OCI-LY7 (cell line): Measurements from ENCODE around the gene SPATA31D3. TPM values are rescaled to one million over a fixed set of nuclear protein-coding genes. Genes with fewer than 3 reads are reported as not detected.

Experiments used
- BruUV-seq: library from RNA; stranded (reverse); fragments of 400-500 nt; replicated peaks from 2 replicates; lab custom pipeline; 2021; lab: Mats Ljungman, UMichigan
- CTCF ChIA-PET: fragments of 300-600 bp; sonication (Branson Sonifier 250); formaldehyde crosslinking; loops from one replicate; lab custom pipeline; 2022; ENCODE audit warnings: antibody characterized with exemption; ENCODE audit not compliant: unreplicated experiment; lab: Charles Lee
- POLR2A ChIA-PET: fragments of 300-600 bp; sonication (Branson Sonifier 250); formaldehyde crosslinking; loops from one replicate; lab custom pipeline; 2022; ENCODE audit warnings: antibody characterized with exemption; lab: Charles Lee
- DNase-seq: peaks from one replicate; pipeline ENCODE4 v3.0.0-alpha.2; 2015; ENCODE audit warnings: low spot score
- H2AFZ ChIP-seq: fragments of 200-600 bp; sonication (generic), shearing (Covaris generic); 2 replicates; pipeline ENCODE4 v1.6.1; 2014; ENCODE audit warnings: mild to moderate bottlenecking, antibody characterized with exemption, low read length, moderate library complexity
- H3K27ac ChIP-seq: fragments of 200-600 bp; sonication (generic); 2 replicates; pipeline ENCODE4 v1.5.1; 2014; ENCODE audit warnings: mixed run types, low read depth, mild to moderate bottlenecking, moderate library complexity, low read length, inconsistent platforms; ENCODE audit not compliant: poor library complexity, severe bottlenecking
- H3K36me3 ChIP-seq: fragments of 200-600 bp; sonication (generic); 2 replicates; pipeline ENCODE4 v1.6.1; 2014; ENCODE audit warnings: mild to moderate bottlenecking, antibody characterized with exemption, low read length, moderate library complexity, mixed read lengths; ENCODE audit not compliant: insufficient read depth
- H3K4me1 ChIP-seq: fragments of 200-600 bp; sonication (generic); 2 replicates; pipeline ENCODE4 v1.5.1; 2014; ENCODE audit warnings: mild to moderate bottlenecking, low read length; ENCODE audit not compliant: insufficient read depth, poor library complexity, severe bottlenecking
- H3K4me2 ChIP-seq: fragments of 200-600 bp; sonication (generic); 2 replicates; pipeline ENCODE4 v1.6.1; 2014; ENCODE audit warnings: mild to moderate bottlenecking, low read length
- H3K4me3 ChIP-seq: fragments of 200-600 bp; sonication (generic); 2 replicates; pipeline ENCODE4 v1.5.1; 2014; ENCODE audit warnings: mild to moderate bottlenecking, low read depth, low read length; ENCODE audit not compliant: poor library complexity, severe bottlenecking
- H3K79me2 ChIP-seq: fragments of 200-600 bp; sonication (generic); 2 replicates; pipeline ENCODE4 v1.6.1; 2016; ENCODE audit warnings: low read depth, mild to moderate bottlenecking, low read length, moderate library complexity, mixed read lengths; ENCODE audit not compliant: insufficient read depth
- H3K9me2 ChIP-seq: fragments of 200-600 bp; sonication (generic); 2 replicates; pipeline ENCODE4 v1.6.1; 2016; ENCODE audit warnings: mild to moderate bottlenecking, low read length, mixed read lengths; ENCODE audit not compliant: insufficient read depth
- H3K9me3 ChIP-seq: fragments of 200-600 bp; sonication (generic); 2 replicates; pipeline ENCODE4 v1.6.1; 2014; ENCODE audit warnings: mild to moderate bottlenecking, mixed run types, low read length, mixed read lengths
- H4K20me1 ChIP-seq: fragments of 200-600 bp; sonication (generic); 2 replicates; pipeline ENCODE4 v1.6.1; 2014; ENCODE audit warnings: mild to moderate bottlenecking, antibody characterized with exemption, low read length, moderate library complexity, mixed read lengths; ENCODE audit not compliant: insufficient read depth
- EZH2phosphoT487 ChIP-seq: fragments of 200-600 bp; sonication (generic); IDR thresholded peaks from 2 replicates; pipeline ENCODE4 v1.6.1; 2018; ENCODE audit warnings: low read depth, borderline replicate concordance, mild to moderate bottlenecking, mixed run types, antibody characterized with exemption, low read length, moderate library complexity, mixed read lengths
- intact Hi-C: fragments of 100-400 bp; cut with micrococcal nuclease; formaldehyde crosslinking; loops from one replicate; pipeline ENCODE4 v1.10.0; 2022; ENCODE audit not compliant: unreplicated experiment
- total RNA-seq, 2 experiments: library from RNA; depleted of rRNA in 1 of 2; stranded (reverse); fragments of >200 nt in 1 of 2; shearing (Covaris generic) in 1 of 2; gene quantifications; 2 replicates each; pipeline ENCODE4 v1.2.3, GENCODE V29; 2014 to 2022
- TF ChIP-seq, protein P1 (sequence below): fragments of 200-600 bp; sonication (generic); conservative IDR thresholded peaks from 2 replicates; pipeline ENCODE4 v1.5.1; 2014; ENCODE audit warnings: mild to moderate bottlenecking, antibody characterized with exemption, low read length, moderate library complexity, mixed read lengths

Gene SPATA31D3
- total RNA-seq, 2 experiments from 2014 or later, result not detected

DNA sequence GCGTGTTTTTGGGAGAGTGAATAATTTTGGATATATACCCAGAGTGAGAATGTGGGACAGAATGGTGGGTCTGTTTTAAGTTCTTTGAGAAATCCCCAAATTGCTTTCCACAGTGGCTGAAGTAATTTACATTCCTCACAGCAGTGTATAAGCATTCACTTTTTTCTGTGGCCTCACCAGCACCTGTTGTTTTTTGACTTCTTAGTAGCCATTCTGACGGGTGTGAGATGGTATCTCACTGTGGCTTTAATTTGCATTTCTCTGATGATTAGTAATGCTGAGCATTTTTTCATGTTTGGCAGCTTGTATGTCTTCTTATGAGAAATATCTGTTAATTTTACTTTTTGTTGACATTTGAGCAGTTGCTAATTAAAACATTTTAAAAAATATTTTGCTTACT is 35.9 kb downstream of the SPATA31D3 start:
- no peak for DNase-seq
- no peaks in the 10 kb centered on the region for H3K36me3 ChIP-seq
- H3K9me2 ChIP-seq, result 0 out of 2 replicates have a peak, but pooled peaks cover 5% of the 10 kb centered on the region
- no peaks in the 10 kb centered on the region for H3K79me2 ChIP-seq
- no peak for TF ChIP-seq EZH2phosphoT487
- TF ChIP-seq, protein P1, sequence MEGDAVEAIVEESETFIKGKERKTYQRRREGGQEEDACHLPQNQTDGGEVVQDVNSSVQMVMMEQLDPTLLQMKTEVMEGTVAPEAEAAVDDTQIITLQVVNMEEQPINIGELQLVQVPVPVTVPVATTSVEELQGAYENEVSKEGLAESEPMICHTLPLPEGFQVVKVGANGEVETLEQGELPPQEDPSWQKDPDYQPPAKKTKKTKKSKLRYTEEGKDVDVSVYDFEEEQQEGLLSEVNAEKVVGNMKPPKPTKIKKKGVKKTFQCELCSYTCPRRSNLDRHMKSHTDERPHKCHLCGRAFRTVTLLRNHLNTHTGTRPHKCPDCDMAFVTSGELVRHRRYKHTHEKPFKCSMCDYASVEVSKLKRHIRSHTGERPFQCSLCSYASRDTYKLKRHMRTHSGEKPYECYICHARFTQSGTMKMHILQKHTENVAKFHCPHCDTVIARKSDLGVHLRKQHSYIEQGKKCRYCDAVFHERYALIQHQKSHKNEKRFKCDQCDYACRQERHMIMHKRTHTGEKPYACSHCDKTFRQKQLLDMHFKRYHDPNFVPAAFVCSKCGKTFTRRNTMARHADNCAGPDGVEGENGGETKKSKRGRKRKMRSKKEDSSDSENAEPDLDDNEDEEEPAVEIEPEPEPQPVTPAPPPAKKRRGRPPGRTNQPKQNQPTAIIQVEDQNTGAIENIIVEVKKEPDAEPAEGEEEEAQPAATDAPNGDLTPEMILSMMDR, result no peak
- no TSS peak for BruUV-seq
- H3K9me3 ChIP-seq, result no peaks in the 10 kb centered on the region
- H3K4me2 ChIP-seq, result no peak overlapping the region
- no peak overlapping the region for H3K4me3 ChIP-seq
- POLR2A ChIA-PET, result interaction anchor here (1.4 kb wide), 1 partner anchor 7 kb away, joined by 3 read pairs; no protein-coding TSS in a partner anchor
- CTCF ChIA-PET, result no interaction called here
- H3K27ac ChIP-seq, result no peak overlapping the region
- H3K4me1 ChIP-seq, result no peaks in the 10 kb centered on the region
- no peak overlapping the region for H2AFZ ChIP-seq
- no peaks in the 10 kb centered on the region for H4K20me1 ChIP-seq
- intact Hi-C loops, result loop anchor here (5.0 kb wide), 1 partner anchor 87 kb away; no protein-coding TSS in a partner anchor

DNA sequence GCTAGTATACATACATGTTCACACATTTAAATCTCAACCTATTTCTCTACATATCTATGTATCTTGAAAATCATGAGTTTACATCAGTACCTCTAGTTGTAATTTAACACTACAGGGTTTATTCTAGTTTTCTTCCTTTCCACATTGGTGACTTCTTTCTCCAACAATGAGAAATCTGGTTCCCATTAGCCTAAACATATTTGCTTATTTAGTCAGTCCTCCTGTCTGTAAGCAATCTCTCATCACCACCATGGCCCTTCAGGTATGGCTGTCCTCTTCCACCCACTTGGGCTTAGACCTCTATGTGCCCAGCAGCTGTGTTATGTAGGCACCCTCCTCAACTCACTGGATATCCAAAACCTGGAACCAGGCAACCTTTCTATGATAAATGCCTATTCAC is 37.3 kb downstream of the SPATA31D3 start:
- Histone ChIP-seq H3K79me2 (no peaks in the 10 kb centered on the region), H3K4me3 (no peak overlapping the region), H3K4me1 (no peaks in the 10 kb centered on the region), H3K9me3 (no peaks in the 10 kb centered on the region), H4K20me1 (no peaks in the 10 kb centered on the region), H2AFZ (no peak overlapping the region), H3K27ac (no peak overlapping the region), H3K4me2 (no peak overlapping the region), H3K9me2 (0 out of 2 replicates have a peak, but pooled peaks cover 5% of the 10 kb centered on the region), H3K36me3 (no peaks in the 10 kb centered on the region)
- POLR2A ChIA-PET, result interaction anchor here (0.6 to 1.4 kb wide), 5 partner anchors 9 to 1011 kb away, joined by 3 to 5 read pairs (median 3); no protein-coding TSS in a partner anchor
- intact Hi-C loops, result no loop called here
- TF ChIP-seq, protein P1, result no peak
- no peak for TF ChIP-seq EZH2phosphoT487
- no TSS peak for BruUV-seq
- DNase-seq, result no peak
- CTCF ChIA-PET, result no interaction called here

DNA sequence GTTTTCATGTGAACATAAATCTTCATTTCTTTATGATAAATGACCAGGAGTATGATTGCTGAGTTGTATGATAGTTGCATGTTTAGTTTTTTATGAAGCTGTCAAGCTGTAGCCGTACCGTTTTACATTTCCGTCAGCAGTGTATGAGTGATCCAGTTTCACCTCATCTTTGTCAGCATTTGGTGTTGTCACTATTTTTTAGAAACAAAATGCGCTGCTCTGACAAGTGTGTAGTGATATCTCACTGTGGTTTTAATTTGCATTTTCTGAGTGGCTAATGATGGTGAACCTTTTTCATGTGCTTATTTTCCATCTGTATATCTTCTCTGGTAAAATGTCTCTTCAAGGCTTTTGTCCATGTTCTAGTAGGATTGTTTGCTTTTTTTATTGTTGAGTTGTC is 38.6 kb downstream of the SPATA31D3 start:
- Histone ChIP-seq H3K9me3 (no peaks in the 10 kb centered on the region), H3K4me1 (no peaks in the 10 kb centered on the region), H4K20me1 (no peaks in the 10 kb centered on the region), H3K9me2 (0 out of 2 replicates have a peak, but pooled peaks cover 5% of the 10 kb centered on the region), H3K79me2 (no peaks in the 10 kb centered on the region), H3K36me3 (no peaks in the 10 kb centered on the region), H3K4me2 (no peak overlapping the region), H2AFZ (0 out of 2 replicates have a peak overlapping the region, but pooled peaks have one; percentile 18), H3K27ac (no peak overlapping the region), H3K4me3 (no peak overlapping the region)
- no peak for TF ChIP-seq EZH2phosphoT487
- no peak for DNase-seq
- ChIA-PET POLR2A (no interaction called here), CTCF (no interaction called here)
- intact Hi-C loops, result no loop called here
- no TSS peak for BruUV-seq
